HG02759 (cell line): ENCODE results near the gene PNPLA8.
A peak's percentile ranks its signal among the peaks of the same experiment; 100 is the strongest.
"Not testable (repeated sequence)": the region's sequence is repeated elsewhere in the genome, so short reads cannot be mapped to it uniquely, and the experiment has no call there.

ENCODE experiments used
- ATAC-seq: cut with Tn5 transposase; IDR thresholded peaks from one replicate; pipeline ENCODE4 v1.9.1; 2021; ENCODE audit warnings: mild to moderate bottlenecking, moderate library complexity; ENCODE audit not compliant: unreplicated experiment

Gene PNPLA8, protein sequence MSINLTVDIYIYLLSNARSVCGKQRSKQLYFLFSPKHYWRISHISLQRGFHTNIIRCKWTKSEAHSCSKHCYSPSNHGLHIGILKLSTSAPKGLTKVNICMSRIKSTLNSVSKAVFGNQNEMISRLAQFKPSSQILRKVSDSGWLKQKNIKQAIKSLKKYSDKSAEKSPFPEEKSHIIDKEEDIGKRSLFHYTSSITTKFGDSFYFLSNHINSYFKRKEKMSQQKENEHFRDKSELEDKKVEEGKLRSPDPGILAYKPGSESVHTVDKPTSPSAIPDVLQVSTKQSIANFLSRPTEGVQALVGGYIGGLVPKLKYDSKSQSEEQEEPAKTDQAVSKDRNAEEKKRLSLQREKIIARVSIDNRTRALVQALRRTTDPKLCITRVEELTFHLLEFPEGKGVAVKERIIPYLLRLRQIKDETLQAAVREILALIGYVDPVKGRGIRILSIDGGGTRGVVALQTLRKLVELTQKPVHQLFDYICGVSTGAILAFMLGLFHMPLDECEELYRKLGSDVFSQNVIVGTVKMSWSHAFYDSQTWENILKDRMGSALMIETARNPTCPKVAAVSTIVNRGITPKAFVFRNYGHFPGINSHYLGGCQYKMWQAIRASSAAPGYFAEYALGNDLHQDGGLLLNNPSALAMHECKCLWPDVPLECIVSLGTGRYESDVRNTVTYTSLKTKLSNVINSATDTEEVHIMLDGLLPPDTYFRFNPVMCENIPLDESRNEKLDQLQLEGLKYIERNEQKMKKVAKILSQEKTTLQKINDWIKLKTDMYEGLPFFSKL

DNA sequence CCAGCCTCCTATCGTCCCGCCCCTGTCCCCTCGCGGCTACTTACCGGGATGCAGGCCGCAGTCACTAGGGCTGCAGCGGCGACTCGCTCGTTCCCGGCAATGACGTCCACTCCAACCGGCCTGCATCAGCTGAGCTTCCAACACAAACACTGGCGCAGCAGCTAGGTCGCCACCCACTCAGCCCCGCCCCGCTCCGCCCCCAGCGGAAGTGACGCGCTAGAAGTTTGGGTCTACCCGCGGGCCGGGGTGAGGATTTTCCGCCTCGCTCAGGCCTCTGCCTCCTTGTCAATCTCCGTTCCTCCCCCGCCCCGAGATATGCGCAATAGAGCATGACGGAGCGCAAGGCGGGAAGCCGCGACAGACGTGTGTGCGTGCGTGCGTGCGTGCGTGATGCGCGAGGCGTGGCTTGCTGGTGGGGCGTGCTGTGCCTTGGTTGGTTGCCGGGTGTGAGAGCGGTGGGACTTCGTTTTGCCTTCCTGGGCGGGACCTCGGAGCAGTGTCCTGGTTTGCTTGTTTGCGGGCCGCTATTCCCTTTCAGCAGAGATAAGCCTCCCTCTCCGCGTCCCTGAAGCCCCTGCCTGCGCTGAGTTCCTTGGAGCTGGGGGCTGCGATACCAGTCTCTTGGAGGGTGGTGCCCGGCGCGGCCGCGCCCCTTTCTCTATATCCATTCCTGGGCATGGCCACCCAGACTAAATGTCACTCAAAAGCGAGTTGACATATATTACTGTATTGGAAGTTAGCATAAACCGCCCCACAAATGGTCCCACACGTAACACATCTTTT lies at the start of gene PNPLA8:
Gene PNPLA8, minus strand, starts transcription at position 151 of the 783 bp plus-strand sequence. CDS start 10,644 bp downstream, outside the sequence.
- ATAC-seq = peak; percentile 94

- no peak for ATAC-seq
Observed at GRCh38 chr7:108575156-108575555, 49.2 kb upstream of the PNPLA8 start.

- no peak for ATAC-seq
Observed at GRCh38 chr7:108572480-108572879, 46.5 kb upstream of the PNPLA8 start.

DNA sequence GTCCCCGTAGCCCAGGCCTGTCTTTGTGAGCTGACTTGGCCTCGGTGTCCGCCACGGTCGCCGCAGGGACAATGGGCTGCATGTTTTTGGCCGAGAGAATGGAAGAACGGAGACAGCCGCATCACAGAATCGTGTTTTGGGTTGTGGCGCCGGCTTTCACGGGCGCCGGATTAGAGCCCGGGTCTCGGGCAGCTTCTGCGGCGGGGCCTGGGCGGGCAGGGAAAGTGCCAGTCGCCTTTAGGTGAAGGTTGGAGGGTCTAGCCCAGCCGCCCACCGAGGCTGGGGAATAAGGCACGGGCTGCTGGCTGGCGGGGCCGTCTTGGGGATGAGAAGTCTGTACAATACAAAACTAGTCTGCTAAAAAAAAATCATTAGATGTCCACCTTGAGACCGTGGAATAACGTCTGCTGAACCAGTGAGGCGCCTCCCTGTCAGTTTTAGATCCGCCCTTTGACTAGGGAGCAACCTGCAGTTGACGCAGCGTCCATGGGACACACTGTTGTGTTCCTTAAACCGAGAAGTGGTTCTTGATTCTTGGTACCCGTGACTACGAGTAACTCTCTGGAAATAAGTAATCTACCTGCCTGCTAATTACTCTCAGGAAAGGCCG lies 44.3 kb upstream of the PNPLA8 start:
- ATAC-seq = peak; percentile 16

DNA sequence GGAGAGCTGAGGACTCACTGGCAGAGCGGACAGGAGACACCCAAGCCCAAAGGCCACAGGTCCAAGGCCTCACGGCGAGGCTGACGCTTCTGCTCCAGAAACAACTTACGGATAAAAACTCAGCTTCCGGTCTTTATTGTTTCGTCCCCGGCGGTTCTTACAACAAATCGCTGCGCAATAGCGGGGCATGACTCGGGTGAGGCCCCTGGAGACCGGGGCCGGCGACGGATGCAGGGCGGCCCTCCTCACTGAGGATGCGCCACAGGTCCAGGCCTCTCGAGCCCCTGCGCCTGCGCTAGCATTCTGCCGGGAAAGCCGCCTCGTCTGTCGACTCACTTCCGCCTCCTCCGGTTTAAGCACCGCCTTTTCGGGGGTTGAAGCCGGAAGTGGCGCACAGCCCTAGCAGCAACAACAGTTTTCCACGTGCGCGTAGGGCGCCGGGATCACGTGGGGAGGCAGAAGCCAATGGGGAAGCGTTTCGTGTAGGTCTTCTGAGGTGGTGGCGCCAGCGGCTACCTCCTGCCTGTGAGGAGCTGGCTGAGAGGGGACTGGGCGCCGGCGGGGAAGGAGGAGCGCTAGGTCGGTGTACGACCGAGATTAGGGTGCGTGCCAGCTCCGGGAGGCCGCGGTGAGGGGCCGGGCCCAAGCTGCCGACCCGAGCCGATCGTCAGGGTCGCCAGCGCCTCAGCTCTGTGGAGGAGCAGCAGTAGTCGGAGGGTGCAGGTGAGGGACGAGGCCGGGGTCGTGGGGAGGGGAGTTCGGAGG lies 43.6 kb upstream of the PNPLA8 start, which contains the start of the genes DNAJB9 and THAP5:
Gene DNAJB9, plus strand, starts transcription at position 494 of the 765 bp plus-strand sequence. CDS start 1,853 bp downstream, outside the sequence.
Gene THAP5, minus strand, starts transcription at position 326 of the 765 bp plus-strand sequence. Its CDS starts 137 bp downstream, at position 189.
- peak; percentile 95 for ATAC-seq

DNA sequence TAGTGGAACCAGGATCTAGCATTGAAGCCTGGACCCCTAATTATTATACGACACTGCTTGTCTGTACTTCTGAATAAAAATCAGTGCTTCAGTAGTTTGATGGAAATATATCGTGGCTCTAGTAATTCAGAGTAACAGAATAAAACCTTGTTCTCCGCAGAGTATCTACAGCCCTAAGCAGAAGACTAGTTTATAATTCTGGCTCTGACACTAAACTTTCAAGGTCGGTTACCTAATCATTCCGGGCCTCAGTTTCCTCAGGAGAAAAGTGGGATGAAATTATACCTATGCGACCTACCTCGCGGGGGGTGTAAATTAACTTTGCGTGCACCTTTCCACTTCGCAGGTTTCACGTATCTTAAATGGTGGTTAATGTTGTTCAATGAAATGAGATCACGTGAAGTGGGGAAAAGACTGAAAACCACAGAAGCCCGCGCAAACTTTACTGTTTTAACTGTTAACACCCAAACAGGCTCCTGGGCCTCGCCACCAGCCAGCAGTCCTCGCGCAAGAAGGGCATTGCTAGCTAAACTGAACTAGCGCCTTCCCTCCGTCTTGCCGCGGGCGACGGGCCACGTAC lies 43.0 kb upstream of the PNPLA8 start:
- no peak for ATAC-seq

- no peak for ATAC-seq
Observed at GRCh38 chr7:108565987-108566386, 40.1 kb upstream of the PNPLA8 start.

GRCh38 chr7:108561047-108561619 lies 35.2 kb upstream of the PNPLA8 start:
- no peak for ATAC-seq

DNA sequence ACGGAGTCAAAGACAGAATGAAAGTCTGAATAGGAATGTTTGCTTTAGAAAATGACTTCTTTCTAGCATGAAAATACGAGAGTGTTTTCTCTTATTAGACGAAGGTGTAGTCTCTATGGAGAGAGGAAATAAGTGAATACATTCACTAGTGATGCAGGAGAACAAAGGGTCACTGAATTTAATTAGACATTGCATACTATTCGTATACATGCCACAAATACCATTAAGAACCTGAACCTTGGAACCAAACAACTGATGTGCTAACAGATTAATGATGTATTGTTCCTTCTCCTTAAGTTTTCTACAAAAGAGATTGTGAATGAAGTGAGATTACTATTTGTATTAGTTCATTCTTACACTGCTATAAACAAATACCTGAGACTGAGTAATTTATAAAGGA lies 33.3 kb upstream of the PNPLA8 start:
- no peak for ATAC-seq

- ATAC-seq = no peak
Observed at GRCh38 chr7:108557617-108558016, 31.7 kb upstream of the PNPLA8 start.

DNA sequence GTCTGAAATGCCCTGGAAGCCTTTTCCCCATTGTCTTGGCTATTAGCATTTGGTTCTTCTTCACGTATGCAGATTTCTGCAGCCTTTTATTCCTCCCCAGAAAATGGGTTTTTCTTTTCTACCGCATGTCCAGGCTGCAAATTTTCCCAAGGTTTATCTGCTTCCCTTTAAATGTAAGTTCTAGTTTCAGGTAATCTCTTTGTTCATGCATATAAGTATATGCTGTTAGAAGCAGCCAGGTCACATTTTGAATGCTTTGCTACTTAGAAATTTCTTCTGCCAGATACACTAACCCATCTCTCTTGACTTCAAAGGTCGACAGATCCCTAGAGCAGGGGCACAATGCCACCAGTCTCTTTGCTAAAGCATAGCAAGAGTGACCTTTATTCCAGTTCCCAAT lies 31.3 kb upstream of the PNPLA8 start:
- ATAC-seq = no peak

GRCh38 chr7:108556665-108557064 lies 30.7 kb upstream of the PNPLA8 start:
- not testable (repeated sequence) for ATAC-seq

DNA sequence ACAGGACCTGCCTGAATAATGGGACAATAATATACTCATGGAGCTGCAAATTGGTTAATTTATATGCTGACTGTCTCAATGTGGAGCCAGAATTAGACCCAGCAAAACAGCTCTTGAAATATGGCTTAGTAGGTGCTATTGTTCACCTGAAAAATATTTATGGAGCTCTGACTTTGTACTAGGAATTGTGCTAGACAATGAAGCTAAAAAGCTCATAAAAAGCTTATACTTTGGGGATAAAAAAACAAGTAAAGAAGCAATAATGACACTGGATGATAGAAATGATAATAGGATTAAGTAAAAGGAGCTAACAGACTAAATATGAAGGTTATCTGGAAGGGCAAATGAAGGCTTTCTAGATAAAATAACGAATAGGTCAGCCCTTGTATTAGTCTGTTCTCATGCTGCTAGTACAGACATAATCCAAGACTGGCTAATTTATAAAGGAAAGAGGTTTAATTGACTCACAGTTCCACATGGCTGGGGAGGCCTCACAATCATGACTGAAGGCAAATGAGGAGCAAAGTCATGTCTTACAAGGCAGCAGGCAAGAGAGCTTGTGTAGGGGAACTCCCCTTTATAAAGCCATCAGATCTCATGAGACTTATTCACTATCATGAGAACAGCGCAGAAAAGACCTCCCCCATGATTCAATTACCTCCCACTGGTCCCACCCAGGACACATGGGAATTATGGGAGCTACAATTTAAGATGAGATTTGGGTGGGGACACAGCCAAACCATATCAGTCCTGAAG lies 22.4 kb upstream of the PNPLA8 start:
- ATAC-seq = not testable (repeated sequence)

DNA sequence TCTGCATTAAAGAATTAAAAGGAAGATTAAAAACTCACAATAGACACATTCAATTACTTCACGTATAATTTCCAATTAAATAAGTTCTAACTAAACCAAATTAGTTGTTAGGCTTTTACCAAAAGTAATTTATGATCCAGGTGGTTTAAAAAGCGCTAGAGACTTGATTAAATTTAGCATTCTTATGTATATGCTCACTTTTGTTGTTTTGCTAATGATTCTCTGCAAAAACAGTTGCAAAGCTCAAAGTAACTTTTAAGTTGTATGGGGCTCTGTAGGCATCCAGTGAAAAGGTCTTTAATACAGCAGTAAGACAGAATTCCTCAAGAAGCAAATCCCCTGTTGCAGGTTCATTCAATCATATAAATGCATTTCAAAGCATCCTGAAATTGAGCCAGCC lies 15.5 kb upstream of the PNPLA8 start:
- ATAC-seq = no peak

DNA sequence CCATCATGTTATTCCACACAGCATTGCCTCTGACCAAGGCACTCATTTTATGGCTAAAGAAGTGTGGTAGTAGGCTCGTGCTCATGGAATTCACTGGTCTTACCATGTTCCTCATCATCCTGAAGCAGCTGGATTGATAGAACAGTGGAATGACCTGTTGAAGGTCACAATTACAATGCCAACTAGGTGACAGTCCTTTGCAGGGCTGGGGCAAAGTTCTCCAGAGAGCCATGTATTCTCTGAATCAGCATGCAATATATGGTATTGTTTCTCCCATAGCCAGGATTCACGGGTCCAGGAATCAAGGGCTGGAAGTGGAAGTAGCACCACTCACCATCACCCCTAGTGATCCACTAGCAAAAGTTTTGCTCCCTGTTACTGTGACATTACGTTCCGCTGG lies 12.8 kb upstream of the PNPLA8 start:
- ATAC-seq = not testable (repeated sequence)

GRCh38 chr7:108538236-108538635 lies 12.3 kb upstream of the PNPLA8 start:
- not testable (repeated sequence) for ATAC-seq

DNA sequence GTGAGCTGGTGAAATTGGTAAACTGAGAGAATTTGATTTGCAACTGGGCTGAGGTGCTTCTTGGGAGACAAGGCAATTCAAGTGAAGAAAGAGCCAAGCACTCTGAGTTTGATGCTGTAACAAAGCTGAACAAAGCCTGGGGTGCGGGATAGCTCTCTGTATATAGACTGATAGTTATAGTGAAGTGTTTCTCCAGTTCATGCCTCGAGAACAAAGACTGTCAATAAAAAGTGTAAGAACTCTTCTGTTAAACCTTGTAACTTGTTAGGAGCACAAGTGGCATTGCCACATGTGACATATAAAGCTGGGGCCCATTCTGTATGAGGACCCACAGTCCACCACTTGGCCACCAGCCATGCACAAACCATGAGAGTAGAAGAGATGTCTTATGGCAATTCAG lies 11.3 kb upstream of the PNPLA8 start:
- no peak for ATAC-seq

DNA sequence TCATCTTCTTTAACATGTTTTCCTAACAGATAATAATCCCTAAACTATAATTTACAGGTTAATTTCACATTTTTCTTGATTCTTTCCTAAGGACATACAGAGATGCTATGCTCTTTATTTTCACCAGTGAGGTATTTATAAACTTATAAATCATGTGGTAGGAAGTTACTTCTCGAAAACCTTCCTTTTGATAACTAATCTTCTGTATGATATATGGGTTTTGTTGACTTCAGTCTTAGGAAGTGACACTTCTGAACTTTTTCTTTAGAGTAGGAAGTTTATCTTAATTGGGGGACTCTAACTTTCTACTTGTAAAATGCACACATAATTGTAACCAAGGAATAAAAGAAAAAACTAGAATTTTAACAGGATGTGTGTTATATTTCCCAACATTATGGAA lies 9.8 kb upstream of the PNPLA8 start:
- no peak for ATAC-seq
